Nephron (organoid): Measurements from ENCODE around the gene SLC17A5.

ENCODE experiments used
- H3K27ac Mint-ChIP-seq, 3 experiments: 2 replicates each; pipeline ENCODE4 v1.8.0; 2020; ENCODE audit warnings: mixed read lengths in 3 of 3, mild to moderate bottlenecking in 2 of 3, moderate library complexity in 1 of 3
- H3K27me3 Mint-ChIP-seq: 2 replicates; pipeline ENCODE4 v1.8.0; 2021; ENCODE audit warnings: low read depth, mild to moderate bottlenecking, moderate library complexity, mixed read lengths
- H3K36me3 Mint-ChIP-seq: 2 replicates; pipeline ENCODE4 v1.8.0; 2020; ENCODE audit warnings: low read depth, mixed read lengths
- H3K4me1 Mint-ChIP-seq: 2 replicates; pipeline ENCODE4 v1.8.0; 2020; ENCODE audit warnings: mixed read lengths
- H3K4me3 Mint-ChIP-seq, 3 experiments: 2 replicates each; pipeline ENCODE4 v1.8.0; 2020; ENCODE audit warnings: mild to moderate bottlenecking in 3 of 3, mixed read lengths in 3 of 3, moderate library complexity in 2 of 3
- H3K9me3 Mint-ChIP-seq: 2 replicates; pipeline ENCODE4 v1.8.0; 2020; ENCODE audit warnings: mixed read lengths
- TF ChIP-seq, protein P1 (sequence below), 3 experiments: fragments of 200-600 bp; sonication (generic); IDR thresholded peaks; one replicate each; pipeline ENCODE4 v1.5.0; 2021; ENCODE audit warnings: antibody characterized with exemption in 3 of 3; ENCODE audit not compliant: unreplicated experiment in 3 of 3

SLC17A5 gene

DNA sequence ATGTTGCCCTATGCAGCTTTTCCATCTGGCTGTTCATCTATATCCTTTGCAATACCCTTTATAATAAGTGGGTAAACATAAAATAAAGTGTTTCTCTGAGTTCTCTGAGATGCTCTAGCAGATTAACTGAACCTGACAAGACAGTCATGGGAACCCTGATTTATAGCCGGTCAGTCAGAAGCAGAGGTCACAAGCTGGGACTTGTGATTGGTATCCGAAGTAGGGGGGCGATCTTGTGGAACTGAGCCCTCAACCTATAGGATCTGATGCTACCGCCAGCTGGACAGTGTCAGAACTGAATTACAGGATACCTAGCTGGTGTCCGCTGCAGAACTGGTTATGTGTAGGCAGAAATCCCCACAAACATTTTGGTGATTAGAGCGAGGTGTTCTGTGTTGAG lies 39.0 kb downstream of the SLC17A5 start:
- Mint-ChIP-seq H3K9me3 (no peaks in the 10 kb centered on the region), H3K27ac (no peak overlapping the region), H3K4me1 (no peaks in the 10 kb centered on the region), H3K4me3 (no peak overlapping the region), H3K27me3 (peaks cover 3% of the 10 kb centered on the region), H3K36me3 (no peaks in the 10 kb centered on the region)
- TF ChIP-seq, protein P1, sequence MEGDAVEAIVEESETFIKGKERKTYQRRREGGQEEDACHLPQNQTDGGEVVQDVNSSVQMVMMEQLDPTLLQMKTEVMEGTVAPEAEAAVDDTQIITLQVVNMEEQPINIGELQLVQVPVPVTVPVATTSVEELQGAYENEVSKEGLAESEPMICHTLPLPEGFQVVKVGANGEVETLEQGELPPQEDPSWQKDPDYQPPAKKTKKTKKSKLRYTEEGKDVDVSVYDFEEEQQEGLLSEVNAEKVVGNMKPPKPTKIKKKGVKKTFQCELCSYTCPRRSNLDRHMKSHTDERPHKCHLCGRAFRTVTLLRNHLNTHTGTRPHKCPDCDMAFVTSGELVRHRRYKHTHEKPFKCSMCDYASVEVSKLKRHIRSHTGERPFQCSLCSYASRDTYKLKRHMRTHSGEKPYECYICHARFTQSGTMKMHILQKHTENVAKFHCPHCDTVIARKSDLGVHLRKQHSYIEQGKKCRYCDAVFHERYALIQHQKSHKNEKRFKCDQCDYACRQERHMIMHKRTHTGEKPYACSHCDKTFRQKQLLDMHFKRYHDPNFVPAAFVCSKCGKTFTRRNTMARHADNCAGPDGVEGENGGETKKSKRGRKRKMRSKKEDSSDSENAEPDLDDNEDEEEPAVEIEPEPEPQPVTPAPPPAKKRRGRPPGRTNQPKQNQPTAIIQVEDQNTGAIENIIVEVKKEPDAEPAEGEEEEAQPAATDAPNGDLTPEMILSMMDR (IDR thresholded peaks at IDR 0.05; ENCODE audit: unreplicated experiment in 3 of 3), result no peak

DNA sequence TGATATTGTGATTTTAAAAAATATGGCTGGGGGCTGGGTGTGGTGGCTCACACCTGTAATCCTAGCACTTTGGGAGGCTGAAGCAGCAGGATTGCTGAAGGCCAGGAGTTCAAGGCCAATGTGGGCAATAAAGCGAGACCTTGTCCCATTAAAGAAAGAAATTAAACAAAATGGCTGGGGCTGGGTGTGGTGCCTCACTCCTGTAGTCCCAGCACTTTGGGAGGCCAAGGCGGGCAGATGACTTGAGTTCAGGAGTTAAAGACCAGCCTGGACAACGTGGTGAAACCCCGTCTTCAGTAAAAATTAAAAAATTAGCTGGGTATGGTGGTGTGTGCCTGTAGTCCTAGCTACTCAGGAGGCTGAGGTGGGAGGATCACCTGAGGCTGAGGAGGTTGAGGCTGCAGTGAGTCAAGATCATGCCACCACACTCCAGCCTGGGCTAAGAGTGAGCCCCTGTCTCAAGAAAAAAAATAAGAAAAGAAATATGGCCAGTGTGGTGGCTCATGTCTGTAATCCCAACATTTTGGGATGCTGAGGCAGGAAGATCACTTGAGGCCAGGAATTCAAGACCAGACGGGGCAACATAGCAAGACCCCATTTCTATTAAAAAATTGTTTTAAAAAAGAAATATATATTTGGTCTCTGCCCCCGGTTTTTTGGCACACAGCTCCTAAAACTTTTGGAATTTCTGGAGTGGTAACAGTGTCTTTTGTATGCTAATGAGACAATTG lies 39.8 kb downstream of the SLC17A5 start:
- Mint-ChIP-seq H3K4me3 (no peak overlapping the region), H3K9me3 (no peaks in the 10 kb centered on the region), H3K36me3 (no peaks in the 10 kb centered on the region), H3K27me3 (peaks cover 3% of the 10 kb centered on the region), H3K27ac (no peak overlapping the region), H3K4me1 (no peaks in the 10 kb centered on the region)
- TF ChIP-seq, protein P1 (IDR thresholded peaks at IDR 0.05; ENCODE audit: unreplicated experiment in 3 of 3), result no peak

DNA sequence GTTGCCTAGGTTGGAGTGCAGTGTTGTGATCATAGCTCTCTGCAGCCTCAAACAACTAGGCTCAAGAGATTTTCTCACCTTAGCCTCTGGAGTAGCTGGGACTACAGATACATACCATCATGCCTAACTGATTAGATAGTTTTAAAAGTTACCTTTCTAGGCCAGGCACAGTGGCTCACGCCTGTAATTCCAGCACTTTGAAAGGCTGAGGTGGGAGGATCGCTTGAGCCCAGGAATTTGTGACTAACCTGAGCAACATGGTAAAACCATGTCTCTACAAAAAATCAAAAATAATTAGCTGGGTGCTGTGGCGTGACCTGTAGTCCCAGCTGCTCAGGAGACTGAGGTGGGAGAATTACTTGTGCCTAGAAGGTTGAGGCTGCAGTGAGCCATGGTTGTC lies 41.2 kb downstream of the SLC17A5 start:
- Mint-ChIP-seq H3K4me3 (no peak overlapping the region), H3K36me3 (peaks cover 4% of the 10 kb centered on the region), H3K27ac (no peak overlapping the region), H3K27me3 (peaks cover 3% of the 10 kb centered on the region), H3K4me1 (no peaks in the 10 kb centered on the region), H3K9me3 (no peaks in the 10 kb centered on the region)
- TF ChIP-seq, protein P1 (IDR thresholded peaks at IDR 0.05; ENCODE audit: unreplicated experiment in 3 of 3), result no peak

DNA sequence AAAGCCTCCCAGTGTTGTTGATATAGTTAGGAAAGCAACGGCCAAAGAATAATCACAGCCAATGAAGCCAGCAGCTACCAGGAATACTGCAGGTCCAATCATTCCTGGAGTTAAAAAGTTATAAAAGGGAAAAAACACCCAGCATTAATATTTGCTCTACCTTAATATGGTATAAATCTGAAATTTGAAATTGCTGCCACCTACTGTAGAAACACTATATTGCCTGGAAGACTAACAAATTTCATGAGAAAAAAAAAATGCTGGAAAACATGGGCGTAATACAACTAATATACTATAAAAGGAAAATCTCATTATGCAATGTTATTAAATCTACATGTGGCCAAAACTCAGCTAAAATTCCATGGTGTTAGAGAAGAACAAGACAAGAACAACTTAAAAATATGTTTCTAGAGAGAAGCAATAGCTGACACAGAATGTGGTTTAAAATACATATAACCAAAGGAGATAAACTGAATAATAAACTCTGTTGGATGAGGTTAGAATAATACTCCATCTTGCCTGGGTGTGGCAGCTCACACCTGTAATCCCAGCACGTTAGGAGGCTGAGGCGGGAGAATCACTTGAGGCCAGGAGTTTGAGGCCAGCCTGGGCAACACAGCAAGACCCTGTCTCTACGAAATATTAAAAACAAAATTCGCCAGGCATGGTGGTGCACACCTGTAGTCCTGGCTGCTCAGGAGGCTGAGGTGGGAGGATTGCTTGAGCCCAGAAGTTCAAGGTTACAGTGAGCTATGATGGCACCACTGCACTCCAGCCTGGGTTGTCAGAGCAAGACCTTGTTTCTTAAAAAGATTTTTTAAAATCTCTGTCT lies 43.1 kb downstream of the SLC17A5 start:
- H3K36me3 Mint-ChIP-seq, result peaks cover 7% of the 10 kb centered on the region
- TF ChIP-seq, protein P1 (IDR thresholded peaks at IDR 0.05; ENCODE audit: unreplicated experiment in 3 of 3), result peak; percentile 54 to 67 (median 54)
- no peak overlapping the region for H3K27ac Mint-ChIP-seq
- no peaks in the 10 kb centered on the region for H3K9me3 Mint-ChIP-seq
- H3K4me3 Mint-ChIP-seq, result no peak overlapping the region
- H3K27me3 Mint-ChIP-seq, result peaks cover 3% of the 10 kb centered on the region
- no peaks in the 10 kb centered on the region for H3K4me1 Mint-ChIP-seq

DNA sequence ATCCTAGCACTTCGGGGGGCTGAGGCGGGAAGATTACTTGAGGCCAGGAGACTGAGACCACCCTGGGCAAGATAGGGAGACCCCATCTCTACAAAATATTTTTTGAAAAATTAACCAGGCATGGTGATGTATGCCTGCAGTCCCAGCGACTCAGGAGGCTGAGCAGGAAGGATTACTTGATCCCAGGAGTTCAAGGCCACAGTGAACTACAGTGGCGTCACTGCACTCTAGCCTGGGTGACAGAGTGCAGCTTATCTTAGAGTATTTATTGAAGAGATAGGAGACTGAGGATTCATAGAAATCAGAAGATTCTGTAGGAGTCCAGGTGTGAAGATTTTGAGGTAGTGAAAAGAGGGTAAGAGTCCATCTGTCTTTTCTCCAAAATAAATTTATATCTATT lies 45.0 kb downstream of the SLC17A5 start:
- no peak overlapping the region for H3K27ac Mint-ChIP-seq
- no peak overlapping the region for H3K4me3 Mint-ChIP-seq
- no peaks in the 10 kb centered on the region for H3K4me1 Mint-ChIP-seq
- H3K36me3 Mint-ChIP-seq, result peaks cover 11% of the 10 kb centered on the region
- H3K27me3 Mint-ChIP-seq, result no peaks in the 10 kb centered on the region
- TF ChIP-seq, protein P1 (IDR thresholded peaks at IDR 0.05; ENCODE audit: unreplicated experiment in 3 of 3), result no peak
- H3K9me3 Mint-ChIP-seq, result no peaks in the 10 kb centered on the region
